Activated naive CD8-positive, alpha-beta T cell treated with anti-CD3 and anti-CD28 coated beads, Interleukin-2, amount 10 ng/mL, durations not matched to agents 7 days and 5 days (primary cell): ENCODE measurements around the gene GPC6. TPM values are rescaled to one million over a fixed set of nuclear protein-coding genes. Genes with fewer than 3 reads are reported as not detected.

ENCODE experiments used
- ATAC-seq: fragments of 150-1000 bp; cut with Tn5 transposase; one replicate; pipeline ENCODE4 v1.10.0; 2021; ENCODE audit warnings: low read depth, moderate library complexity
- POLR2A ChIA-PET: fragments of 350-600 bp; sonication (Branson Sonifier 250); formaldehyde crosslinking; loops from one replicate; lab custom pipeline; 2021; ENCODE audit warnings: antibody characterized with exemption; lab: Charles Lee
- DNase-seq: peaks from one replicate; pipeline ENCODE4 v3.0.0; 2021
- H3K27ac Mint-ChIP-seq: one replicate; pipeline ENCODE4 v1.8.0; 2022; ENCODE audit warnings: mild to moderate bottlenecking, mixed read lengths
- H3K27me3 Mint-ChIP-seq: one replicate; pipeline ENCODE4 v1.8.0; 2022; ENCODE audit warnings: mild to moderate bottlenecking, moderate library complexity, mixed read lengths
- H3K36me3 Mint-ChIP-seq: one replicate; pipeline ENCODE4 v1.8.0; 2021; ENCODE audit warnings: mild to moderate bottlenecking, mixed read lengths
- H3K4me1 Mint-ChIP-seq: one replicate; pipeline ENCODE4 v1.8.0; 2021; ENCODE audit warnings: mixed read lengths
- H3K4me3 Mint-ChIP-seq: one replicate; pipeline ENCODE4 v1.8.0; 2022; ENCODE audit warnings: mild to moderate bottlenecking, moderate library complexity, mixed read lengths
- H3K9me3 Mint-ChIP-seq: one replicate; pipeline ENCODE4 v1.8.0; 2021; ENCODE audit warnings: mixed read lengths
- total RNA-seq, 2 experiments: library from RNA; stranded (reverse); gene quantifications; one replicate each; pipeline ENCODE4 v1.2.3, GENCODE V29; 2021

The GPC6 gene
- total RNA-seq, 2 experiments from 2014 or later: not detected

GRCh38 chr13:93364166-93364565, 137.6 kb downstream of the GPC6 start:
- no peaks in the 10 kb centered on the region for H3K27me3 Mint-ChIP-seq
- H3K36me3 Mint-ChIP-seq: no peaks in the 10 kb centered on the region
- DNase-seq: no peak
- no peak for ATAC-seq
- no peak overlapping the region for H3K4me3 Mint-ChIP-seq
- H3K27ac Mint-ChIP-seq: no peak overlapping the region
- POLR2A ChIA-PET: no interaction called here
- H3K9me3 Mint-ChIP-seq: peaks cover 5% of the 10 kb centered on the region
- H3K4me1 Mint-ChIP-seq: no peaks in the 10 kb centered on the region

DNA sequence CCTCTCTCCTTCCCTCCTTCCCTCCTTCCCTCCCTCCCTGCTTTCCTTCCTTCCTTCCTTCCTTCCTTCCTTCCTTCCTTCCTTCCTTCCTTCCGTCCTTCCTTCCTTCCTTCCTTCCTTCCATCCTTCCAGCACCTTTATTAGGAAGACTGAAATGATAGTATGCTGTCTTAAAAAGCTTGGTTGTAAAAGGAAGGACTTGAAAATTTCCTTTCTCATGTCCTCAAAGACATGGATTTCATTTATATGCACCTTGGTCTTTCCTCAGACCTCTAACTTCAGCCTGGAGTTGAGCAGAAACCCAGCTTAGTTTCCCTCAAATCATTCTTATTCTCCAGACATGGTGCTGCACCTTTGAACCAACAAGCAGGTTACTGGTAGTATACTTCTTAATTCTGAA, 141.7 kb downstream of the GPC6 start:
- H3K9me3 Mint-ChIP-seq: peaks cover 5% of the 10 kb centered on the region
- no peaks in the 10 kb centered on the region for H3K36me3 Mint-ChIP-seq
- no peaks in the 10 kb centered on the region for H3K27me3 Mint-ChIP-seq
- no peak for ATAC-seq
- H3K4me3 Mint-ChIP-seq: no peak overlapping the region
- no peak overlapping the region for H3K27ac Mint-ChIP-seq
- no peak for DNase-seq
- POLR2A ChIA-PET: no interaction called here
- H3K4me1 Mint-ChIP-seq: no peaks in the 10 kb centered on the region

DNA sequence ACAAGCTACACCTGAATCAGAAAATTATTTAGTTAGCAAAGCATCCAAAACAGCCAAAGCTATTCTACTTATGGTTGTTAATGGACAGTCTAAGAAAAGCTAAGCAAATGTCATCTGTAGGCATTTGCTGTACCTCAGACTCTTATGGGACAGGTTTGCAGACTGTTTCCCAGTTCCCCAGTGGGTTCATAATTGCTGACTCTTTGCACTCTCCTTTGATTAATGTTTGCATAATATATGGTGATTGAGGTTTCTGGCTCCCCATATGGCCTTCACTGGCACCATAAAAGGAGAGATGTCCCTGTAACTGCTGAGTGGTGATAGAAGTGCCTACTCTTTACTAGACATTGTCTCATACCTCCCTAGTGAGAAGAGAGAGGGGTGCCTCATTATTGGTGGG, 142.1 kb downstream of the GPC6 start:
- ATAC-seq (no peak), DNase-seq (no peak)
- Mint-ChIP-seq H3K4me1 (no peaks in the 10 kb centered on the region), H3K4me3 (no peak overlapping the region), H3K36me3 (no peaks in the 10 kb centered on the region), H3K27ac (no peak overlapping the region), H3K27me3 (no peaks in the 10 kb centered on the region), H3K9me3 (peaks cover 5% of the 10 kb centered on the region)
- POLR2A ChIA-PET: no interaction called here

DNA sequence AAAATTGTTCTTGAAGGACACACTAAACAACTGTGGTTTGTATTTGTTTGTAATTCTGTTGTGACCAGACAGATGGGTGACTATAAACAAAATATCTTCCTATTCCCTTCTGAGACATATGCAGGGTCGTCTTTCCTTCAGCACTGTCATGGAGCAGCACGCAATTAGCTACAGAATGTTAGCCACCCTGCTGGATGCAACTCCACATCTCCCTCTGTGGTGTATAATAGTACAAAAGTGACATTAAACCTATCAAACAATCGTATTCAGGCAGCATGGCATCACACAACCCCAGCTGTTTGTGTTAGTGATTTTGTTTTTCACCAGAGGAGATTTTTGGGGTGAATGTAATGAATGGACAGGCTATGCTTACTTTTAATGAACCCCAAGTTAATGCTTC, 146.2 kb downstream of the GPC6 start:
- POLR2A ChIA-PET: no interaction called here
- ATAC-seq (no peak), DNase-seq (no peak)
- H3K4me3 Mint-ChIP-seq: no peak overlapping the region
- no peaks in the 10 kb centered on the region for H3K27me3 Mint-ChIP-seq
- no peak overlapping the region for H3K27ac Mint-ChIP-seq
- H3K36me3 Mint-ChIP-seq: no peaks in the 10 kb centered on the region
- H3K4me1 Mint-ChIP-seq: no peaks in the 10 kb centered on the region
- H3K9me3 Mint-ChIP-seq: no peaks in the 10 kb centered on the region

DNA sequence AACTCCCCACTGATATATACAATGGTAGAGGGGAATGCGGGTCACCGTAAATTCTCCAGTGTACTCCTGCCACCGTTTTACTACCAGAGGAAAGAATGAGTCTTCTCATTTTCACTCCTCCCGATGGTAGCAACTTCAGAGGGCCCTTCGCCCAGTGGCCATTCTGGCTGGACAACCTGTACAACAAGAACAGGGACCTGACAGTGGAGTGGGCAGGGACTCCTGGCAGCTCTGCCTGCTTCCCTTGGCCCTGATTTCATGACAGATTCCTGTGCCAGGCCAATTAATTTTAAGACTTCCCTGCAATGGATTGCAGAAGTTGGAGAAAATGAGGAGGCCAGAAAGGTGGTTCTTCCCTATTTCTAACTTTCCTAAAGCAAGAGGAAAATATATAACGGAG, 148.9 kb downstream of the GPC6 start:
- Mint-ChIP-seq H3K4me1 (no peaks in the 10 kb centered on the region), H3K27me3 (no peaks in the 10 kb centered on the region), H3K27ac (no peak overlapping the region), H3K4me3 (no peak overlapping the region), H3K36me3 (no peaks in the 10 kb centered on the region), H3K9me3 (no peaks in the 10 kb centered on the region)
- ATAC-seq: no peak
- POLR2A ChIA-PET: no interaction called here
- DNase-seq: no peak

- Mint-ChIP-seq H3K27me3 (no peaks in the 10 kb centered on the region), H3K9me3 (no peaks in the 10 kb centered on the region), H3K27ac (no peak overlapping the region), H3K4me1 (no peaks in the 10 kb centered on the region), H3K36me3 (no peaks in the 10 kb centered on the region), H3K4me3 (no peak overlapping the region)
- ATAC-seq: no peak
- POLR2A ChIA-PET: no interaction called here
- DNase-seq: no peak
These were observed 150.6 kb downstream of the GPC6 start for GRCh38 chr13:93377196-93377595.

GRCh38 chr13:93378184-93378583, 151.6 kb downstream of the GPC6 start:
- Mint-ChIP-seq H3K4me1 (no peaks in the 10 kb centered on the region), H3K27me3 (no peaks in the 10 kb centered on the region), H3K9me3 (no peaks in the 10 kb centered on the region), H3K4me3 (no peak overlapping the region), H3K36me3 (no peaks in the 10 kb centered on the region), H3K27ac (no peak overlapping the region)
- POLR2A ChIA-PET: no interaction called here
- DNase-seq (no peak), ATAC-seq (no peak)

GRCh38 chr13:93386116-93386515, 159.5 kb downstream of the GPC6 start:
- Mint-ChIP-seq H3K27me3 (no peaks in the 10 kb centered on the region), H3K4me3 (no peak overlapping the region), H3K27ac (no peak overlapping the region), H3K4me1 (no peaks in the 10 kb centered on the region), H3K36me3 (no peaks in the 10 kb centered on the region), H3K9me3 (peaks cover 1% of the 10 kb centered on the region)
- DNase-seq: no peak
- POLR2A ChIA-PET: no interaction called here
- no peak for ATAC-seq

DNA sequence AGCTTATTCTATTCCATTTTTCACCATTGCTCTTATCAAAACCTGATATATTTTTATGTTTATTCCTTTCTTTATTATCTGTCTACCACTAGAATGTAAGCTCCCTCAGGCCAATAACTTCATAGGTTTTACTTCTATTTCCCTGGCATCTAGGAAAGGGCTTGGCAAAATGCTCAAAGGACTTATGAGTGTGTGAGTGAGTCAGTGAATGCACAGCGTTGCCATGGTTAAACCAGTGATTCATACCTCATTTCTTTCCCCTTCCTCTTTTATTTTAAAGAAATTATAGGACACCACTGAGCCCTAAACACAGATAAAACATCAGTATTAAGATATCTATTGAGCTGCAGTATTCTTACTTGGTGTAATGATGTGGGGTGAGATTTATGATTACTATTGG, 162.1 kb downstream of the GPC6 start:
- Mint-ChIP-seq H3K27ac (no peak overlapping the region), H3K36me3 (no peaks in the 10 kb centered on the region), H3K4me1 (no peaks in the 10 kb centered on the region), H3K9me3 (peaks cover 1% of the 10 kb centered on the region), H3K27me3 (no peaks in the 10 kb centered on the region), H3K4me3 (no peak overlapping the region)
- POLR2A ChIA-PET: no interaction called here
- ATAC-seq (no peak), DNase-seq (no peak)

- no peak overlapping the region for H3K4me3 Mint-ChIP-seq
- H3K36me3 Mint-ChIP-seq: no peaks in the 10 kb centered on the region
- no peak for DNase-seq
- POLR2A ChIA-PET: no interaction called here
- H3K9me3 Mint-ChIP-seq: no peaks in the 10 kb centered on the region
- no peaks in the 10 kb centered on the region for H3K4me1 Mint-ChIP-seq
- no peak overlapping the region for H3K27ac Mint-ChIP-seq
- no peaks in the 10 kb centered on the region for H3K27me3 Mint-ChIP-seq
- no peak for ATAC-seq
These were observed 171.0 kb downstream of the GPC6 start for GRCh38 chr13:93397619-93398018.

DNA sequence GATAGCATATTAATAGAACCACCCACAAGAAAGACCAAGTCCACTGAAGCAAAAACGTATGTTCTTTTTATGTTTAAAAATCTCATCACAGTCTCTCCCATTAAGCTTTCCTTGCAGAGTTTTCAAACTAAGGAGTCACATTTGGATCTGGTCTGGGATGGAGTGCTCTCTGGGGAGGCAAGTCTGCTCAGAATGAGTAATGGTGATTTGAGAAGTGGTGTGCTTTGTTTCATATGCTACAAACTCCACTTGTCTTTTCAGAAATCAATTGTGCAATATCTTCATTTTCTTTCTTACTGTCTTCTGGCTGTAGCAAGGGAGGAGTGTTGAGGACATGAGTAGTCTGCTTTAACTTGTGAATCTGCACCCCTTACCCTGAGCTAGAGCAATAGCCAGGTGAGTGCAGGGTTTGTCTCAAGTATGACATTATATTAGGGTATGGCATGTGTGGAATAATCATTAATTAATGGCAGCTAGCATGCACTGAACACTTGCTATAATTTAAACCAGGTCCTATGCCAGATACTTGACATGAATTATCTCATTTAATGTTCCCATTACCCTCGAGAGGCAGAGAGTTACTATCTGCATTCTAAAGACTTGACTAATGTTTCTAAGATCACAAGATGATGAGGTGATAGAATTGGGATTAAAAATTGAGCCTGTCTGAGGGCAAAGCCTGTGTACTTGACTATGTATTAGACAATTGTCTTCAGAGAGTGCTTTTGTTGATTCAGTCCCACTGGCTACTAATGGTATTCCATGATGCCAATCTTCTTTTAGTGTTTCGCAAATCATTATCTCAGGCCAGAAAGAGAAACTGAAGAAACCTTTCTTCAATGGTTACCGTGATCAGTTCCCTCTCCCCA, 171.8 kb downstream of the GPC6 start:
- ATAC-seq (no peak), DNase-seq (no peak)
- Mint-ChIP-seq H3K27me3 (no peaks in the 10 kb centered on the region), H3K36me3 (no peaks in the 10 kb centered on the region), H3K27ac (no peak overlapping the region), H3K4me3 (no peak overlapping the region), H3K4me1 (no peaks in the 10 kb centered on the region), H3K9me3 (no peaks in the 10 kb centered on the region)
- POLR2A ChIA-PET: no interaction called here

- DNase-seq (no peak), ATAC-seq (no peak)
- Mint-ChIP-seq H3K9me3 (no peaks in the 10 kb centered on the region), H3K27ac (no peak overlapping the region), H3K4me1 (no peaks in the 10 kb centered on the region), H3K4me3 (no peak overlapping the region), H3K36me3 (no peaks in the 10 kb centered on the region), H3K27me3 (no peaks in the 10 kb centered on the region)
- POLR2A ChIA-PET: no interaction called here
These were observed 172.6 kb downstream of the GPC6 start for GRCh38 chr13:93399212-93399611.

DNA sequence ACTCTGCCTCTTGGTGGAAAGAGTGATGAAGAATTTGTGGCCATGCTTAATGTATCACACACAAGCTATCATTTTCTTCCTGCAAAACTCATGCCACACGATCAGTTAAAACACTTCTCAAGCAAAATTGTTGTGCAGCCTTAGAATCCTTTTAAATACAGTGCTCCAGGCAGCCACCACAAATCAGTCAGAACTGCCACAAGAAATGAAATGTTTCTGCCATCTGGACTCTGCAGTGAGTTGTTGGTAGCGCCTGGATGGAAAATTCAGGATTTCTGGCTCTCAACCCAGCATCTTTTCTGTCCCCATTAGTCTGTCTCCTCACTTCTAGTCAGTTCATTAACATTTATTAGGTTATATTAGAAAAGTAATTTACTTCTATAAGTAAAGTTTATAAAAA, 179.5 kb downstream of the GPC6 start:
- H3K9me3 Mint-ChIP-seq: no peaks in the 10 kb centered on the region
- H3K27me3 Mint-ChIP-seq: no peaks in the 10 kb centered on the region
- no peaks in the 10 kb centered on the region for H3K4me1 Mint-ChIP-seq
- no peak overlapping the region for H3K4me3 Mint-ChIP-seq
- DNase-seq (no peak), ATAC-seq (no peak)
- no peaks in the 10 kb centered on the region for H3K36me3 Mint-ChIP-seq
- no peak overlapping the region for H3K27ac Mint-ChIP-seq
- POLR2A ChIA-PET: no interaction called here

GRCh38 chr13:93407551-93407950, 180.9 kb downstream of the GPC6 start:
- no peak overlapping the region for H3K27ac Mint-ChIP-seq
- H3K4me1 Mint-ChIP-seq: no peaks in the 10 kb centered on the region
- ATAC-seq: no peak
- no peaks in the 10 kb centered on the region for H3K36me3 Mint-ChIP-seq
- POLR2A ChIA-PET: no interaction called here
- H3K4me3 Mint-ChIP-seq: no peak overlapping the region
- no peak for DNase-seq
- no peaks in the 10 kb centered on the region for H3K9me3 Mint-ChIP-seq
- no peaks in the 10 kb centered on the region for H3K27me3 Mint-ChIP-seq
